Brain microvascular endothelial cell (primary cell): ENCODE results near the gene ECPAS.

Experiments used
- DNase-seq: peaks from one replicate; pipeline ENCODE4 v3.0.0-alpha.2; 2020
- H3K27ac ChIP-seq: fragments of 250-450 bp; sonication (Bioruptor Pico); 2 replicates; pipeline ENCODE4 v1.5.1; 2020; ENCODE audit warnings: mild to moderate bottlenecking, moderate library complexity
- H3K27me3 ChIP-seq: fragments of 250-450 bp; sonication (Bioruptor Pico); replicated peaks from 2 replicates; pipeline ENCODE4 v1.5.1; 2020; ENCODE audit warnings: mild to moderate bottlenecking
- H3K36me3 ChIP-seq: fragments of 250-450 bp; sonication (Bioruptor Pico); replicated peaks from 2 replicates; pipeline ENCODE4 v1.5.1; 2020; ENCODE audit warnings: mild to moderate bottlenecking
- H3K4me3 ChIP-seq: 2 replicates; pipeline ENCODE4 v1.5.1; 2011; ENCODE audit warnings: low read depth, mild to moderate bottlenecking, control low read depth, low read length, moderate library complexity
- in situ Hi-C: cut with HindIII; loops from 2 replicates; pipeline ENCODE4 v1.10.0; 2017; ENCODE audit warnings: low sequenced_read_pairs, low pct_ligation_motif_present
- TF ChIP-seq, protein P1 (sequence below): IDR thresholded peaks from 2 replicates; pipeline ENCODE4 v1.5.1; 2011; ENCODE audit warnings: low read depth, mild to moderate bottlenecking, moderate library complexity, low read length, control low read depth, inconsistent platforms; ENCODE audit errors: missing control alignments

Gene ECPAS

GRCh38 chr9:111438541-111439235 lies 45.5 kb downstream of the ECPAS start:
- Histone ChIP-seq H3K36me3 (peaks cover 39% of the 10 kb centered on the region), H3K27me3 (no peaks in the 10 kb centered on the region), H3K27ac (no peak overlapping the region), H3K4me3 (no peak overlapping the region)
- TF ChIP-seq, protein P1, sequence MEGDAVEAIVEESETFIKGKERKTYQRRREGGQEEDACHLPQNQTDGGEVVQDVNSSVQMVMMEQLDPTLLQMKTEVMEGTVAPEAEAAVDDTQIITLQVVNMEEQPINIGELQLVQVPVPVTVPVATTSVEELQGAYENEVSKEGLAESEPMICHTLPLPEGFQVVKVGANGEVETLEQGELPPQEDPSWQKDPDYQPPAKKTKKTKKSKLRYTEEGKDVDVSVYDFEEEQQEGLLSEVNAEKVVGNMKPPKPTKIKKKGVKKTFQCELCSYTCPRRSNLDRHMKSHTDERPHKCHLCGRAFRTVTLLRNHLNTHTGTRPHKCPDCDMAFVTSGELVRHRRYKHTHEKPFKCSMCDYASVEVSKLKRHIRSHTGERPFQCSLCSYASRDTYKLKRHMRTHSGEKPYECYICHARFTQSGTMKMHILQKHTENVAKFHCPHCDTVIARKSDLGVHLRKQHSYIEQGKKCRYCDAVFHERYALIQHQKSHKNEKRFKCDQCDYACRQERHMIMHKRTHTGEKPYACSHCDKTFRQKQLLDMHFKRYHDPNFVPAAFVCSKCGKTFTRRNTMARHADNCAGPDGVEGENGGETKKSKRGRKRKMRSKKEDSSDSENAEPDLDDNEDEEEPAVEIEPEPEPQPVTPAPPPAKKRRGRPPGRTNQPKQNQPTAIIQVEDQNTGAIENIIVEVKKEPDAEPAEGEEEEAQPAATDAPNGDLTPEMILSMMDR = no peak
- peak; percentile 35 for DNase-seq
- in situ Hi-C loops = no loop called here

- no peak overlapping the region for H3K27ac ChIP-seq
- no peak overlapping the region for H3K4me3 ChIP-seq
- TF ChIP-seq, protein P1 = no peak
- no peak for DNase-seq
- H3K36me3 ChIP-seq = peaks cover 33% of the 10 kb centered on the region
- in situ Hi-C loops = no loop called here
- H3K27me3 ChIP-seq = no peaks in the 10 kb centered on the region
Observed at GRCh38 chr9:111436571-111436970, 47.6 kb downstream of the ECPAS start.

- TF ChIP-seq, protein P1 = no peak
Observed at GRCh38 chr9:111433082-111433481, 51.1 kb downstream of the ECPAS start.

DNA sequence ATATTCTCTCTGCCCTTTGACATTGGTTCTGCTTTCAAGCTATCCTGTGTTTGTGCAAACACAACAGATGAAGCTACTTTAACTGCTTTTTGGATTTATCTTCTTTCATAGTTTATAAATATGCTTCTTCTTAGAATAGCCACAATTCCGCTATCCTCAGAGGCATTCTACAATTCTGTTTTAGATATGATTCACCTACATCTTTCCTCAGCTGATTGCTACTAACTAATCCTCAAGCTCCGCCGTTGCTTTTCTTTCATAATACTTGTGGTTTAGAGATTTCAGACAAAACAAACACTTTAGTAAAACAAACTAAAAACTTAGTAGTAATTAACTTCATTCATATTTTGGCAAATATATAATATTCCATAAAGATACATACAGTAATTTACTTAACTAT lies 52.5 kb downstream of the ECPAS start:
- Histone ChIP-seq H3K27ac (no peak overlapping the region), H3K27me3 (no peaks in the 10 kb centered on the region), H3K36me3 (peaks cover 19% of the 10 kb centered on the region), H3K4me3 (no peak overlapping the region)
- TF ChIP-seq, protein P1 = no peak
- in situ Hi-C loops = no loop called here
- peak; percentile 9 for DNase-seq

More at GRCh38 chr9:111433082-111433481, 51.1 kb downstream of the ECPAS start:
- Histone ChIP-seq H3K27me3 (no peaks in the 10 kb centered on the region), H3K36me3 (peaks cover 22% of the 10 kb centered on the region), H3K4me3 (no peak overlapping the region), H3K27ac (no peak overlapping the region)
- in situ Hi-C loops = no loop called here
- DNase-seq = no peak

DNA sequence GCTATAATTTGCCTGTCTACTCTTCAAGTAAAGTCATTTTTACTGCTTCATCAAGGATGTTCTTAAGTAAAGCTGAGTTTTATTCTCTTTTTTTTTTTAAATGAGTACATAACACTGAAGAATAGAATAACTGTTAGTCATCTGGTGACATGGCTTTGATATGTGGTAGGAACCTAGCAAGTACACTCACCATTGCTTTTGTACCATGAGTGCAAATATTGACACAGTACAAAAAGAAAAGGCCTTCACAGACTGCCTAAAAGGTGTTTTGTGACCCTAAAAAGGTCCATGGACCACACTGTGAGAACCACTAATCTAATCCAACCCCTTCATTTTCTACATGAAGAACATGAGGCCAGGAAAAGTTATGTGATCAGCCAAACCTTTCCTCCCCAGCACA lies 55.0 kb downstream of the ECPAS start:
- no peak for DNase-seq
- H3K4me3 ChIP-seq = no peak overlapping the region
- no peaks in the 10 kb centered on the region for H3K27me3 ChIP-seq
- in situ Hi-C loops = no loop called here
- peaks cover 34% of the 10 kb centered on the region for H3K36me3 ChIP-seq
- H3K27ac ChIP-seq = no peak overlapping the region
- TF ChIP-seq, protein P1 = no peak

- no peak for DNase-seq
- Histone ChIP-seq H3K36me3 (peaks cover 37% of the 10 kb centered on the region), H3K27ac (no peak overlapping the region), H3K4me3 (no peak overlapping the region), H3K27me3 (no peaks in the 10 kb centered on the region)
- in situ Hi-C loops = no loop called here
- TF ChIP-seq, protein P1 = no peak
Observed at GRCh38 chr9:111427186-111427585, 57.0 kb downstream of the ECPAS start.
